GM12878 (cell line): ENCODE data around the gene TRMT44. TPM values are rescaled to one million over a fixed set of nuclear protein-coding genes. Genes with fewer than 3 reads are reported as not detected.

Experiments used
- ATAC-seq: fragments of 200-7000 bp; cut with Tn5 transposase; 3 replicates; pipeline ENCODE4 v1.9.1; 2020; ENCODE audit warnings: mild to moderate bottlenecking, moderate library complexity
- BruUV-seq: library from RNA; stranded (reverse); fragments of 400-500 nt; replicated peaks from 2 replicates; lab custom pipeline; 2021; lab: Mats Ljungman, UMichigan
- CTCF ChIA-PET: fragments of 300-600 bp; sonication (Branson Sonifier 250); formaldehyde crosslinking; extraction: SDS; loops from one replicate; lab custom pipeline; 2021; ENCODE audit warnings: inconsistent platforms; lab: Yijun Ruan, JAX
- POLR2A ChIA-PET: fragments of 350-600 bp; formaldehyde crosslinking; extraction: SDS; loops from one replicate; lab custom pipeline; 2021; ENCODE audit warnings: inconsistent platforms; lab: Charles Lee
- RAD21 ChIA-PET: fragments of 300-600 bp; sonication (Branson Sonifier 250); formaldehyde crosslinking; loops from one replicate; lab custom pipeline; 2023; ENCODE audit warnings: antibody characterized with exemption; ENCODE audit not compliant: unreplicated experiment; lab: Charles Lee
- SMC1A ChIA-PET: fragments of 300-600 bp; sonication (Branson Sonifier 250); formaldehyde crosslinking; loops from one replicate; lab custom pipeline; 2023; ENCODE audit not compliant: unreplicated experiment, uncharacterized antibody; lab: Charles Lee
- DNase-seq: peaks from one replicate; pipeline ENCODE4 v3.0.0-alpha.2; 2011; ENCODE audit warnings: low read depth, low spot score
- FAIRE-seq: peaks from 3 replicates; lab custom pipeline; 2011; peaks lifted over from hg19 to GRCh38; lab: Jason Lieb, UNC
- H2AFZ ChIP-seq: 2 replicates; pipeline ENCODE4 v1.6.0; 2011; ENCODE audit warnings: low read depth, low read length, control low read depth; ENCODE audit not compliant: control insufficient read depth
- H3K27ac ChIP-seq: 2 replicates; pipeline ENCODE4 v1.5.1; 2011; ENCODE audit warnings: control low read depth; ENCODE audit not compliant: control insufficient read depth, insufficient read depth
- H3K27me3 ChIP-seq, 2 experiments: replicated peaks in 1 of 2; 2 replicates each; pipeline versions ENCODE4 v1.6.0 to v1.6.1; 2011; ENCODE audit warnings: low read length in 1 of 2; ENCODE audit not compliant: control insufficient read depth in 2 of 2, insufficient read depth in 2 of 2
- H3K36me3 ChIP-seq, 2 experiments: 2 replicates each; pipeline ENCODE4 v1.5.1; 2011; ENCODE audit warnings: low read length in 1 of 2; ENCODE audit not compliant: control insufficient read depth in 2 of 2, insufficient read depth in 2 of 2
- H3K4me1 ChIP-seq: 2 replicates; pipeline ENCODE4 v1.6.1; 2011; ENCODE audit warnings: mild to moderate bottlenecking, low read length, moderate library complexity, mixed read lengths; ENCODE audit not compliant: control insufficient read depth, insufficient read depth
- H3K4me2 ChIP-seq: 2 replicates; pipeline ENCODE4 v1.6.0; 2011; ENCODE audit warnings: control low read depth; ENCODE audit not compliant: control insufficient read depth, insufficient read depth
- H3K4me3 ChIP-seq: fragments of 200-600 bp; sonication (generic); 2 replicates; pipeline ENCODE4 v1.5.1; 2016
- H3K79me2 ChIP-seq: 2 replicates; pipeline ENCODE4 v1.6.0; 2011; ENCODE audit warnings: low read length; ENCODE audit not compliant: control insufficient read depth, insufficient read depth
- H3K9ac ChIP-seq: 2 replicates; pipeline ENCODE4 v1.8.0; 2011; ENCODE audit warnings: low read length, control low read depth, mixed read lengths; ENCODE audit not compliant: control insufficient read depth, insufficient read depth
- H3K9me3 ChIP-seq: replicated peaks from 3 replicates; pipeline ENCODE4 v1.5.1; 2011; ENCODE audit warnings: mild to moderate bottlenecking, low read length; ENCODE audit not compliant: control insufficient read depth, insufficient read depth
- H4K20me1 ChIP-seq: 2 replicates; pipeline ENCODE4 v1.6.0; 2011; ENCODE audit not compliant: control insufficient read depth, insufficient read depth
- CEBPB ChIP-seq, 2 experiments: fragments of 150-350 bp in 1 of 2; IDR thresholded peaks; 2 replicates each; pipeline ENCODE4 v1.6.1; 2012 to 2014; ENCODE audit warnings: low read depth in 2 of 2, low read length in 2 of 2, borderline replicate concordance in 1 of 2, inconsistent platforms in 1 of 2
- EGR1 ChIP-seq, 2 experiments: IDR thresholded peaks; 1 replicate in 1 of 2; 2 replicates in 1 of 2; pipeline ENCODE4 v1.6.1; 2011 to 2012; ENCODE audit warnings: low read depth in 2 of 2, low read length in 2 of 2, borderline replicate concordance in 1 of 2, mild to moderate bottlenecking in 1 of 2, moderate library complexity in 1 of 2
- MTA2 ChIP-seq: fragments of 450-650 bp; IDR thresholded peaks from 2 replicates; pipeline ENCODE4 v1.6.1; 2016; ENCODE audit warnings: low read depth, mild to moderate bottlenecking, moderate library complexity
- NBN ChIP-seq: fragments of 450-650 bp; IDR thresholded peaks from 2 replicates; pipeline ENCODE4 v1.6.1; 2016
- NFXL1 ChIP-seq: fragments of 450-650 bp; IDR thresholded peaks from 2 replicates; pipeline ENCODE4 v1.6.1; 2017; ENCODE audit warnings: antibody characterized with exemption, mild to moderate bottlenecking, borderline replicate concordance
- SIN3A ChIP-seq: IDR thresholded peaks from 2 replicates; pipeline ENCODE4 v1.6.1; 2012; ENCODE audit warnings: low read depth, low read length, improper control_type of control experiment
- SIX5 ChIP-seq: IDR thresholded peaks from 2 replicates; pipeline ENCODE4 v1.6.1; 2011; ENCODE audit warnings: mild to moderate bottlenecking, low read depth, low read length, moderate library complexity; ENCODE audit not compliant: severe bottlenecking
- SREBF1 ChIP-seq: IDR thresholded peaks from 2 replicates; pipeline ENCODE4 v1.6.1; 2012; ENCODE audit warnings: mild to moderate bottlenecking, low read length
- SREBF2 ChIP-seq: IDR thresholded peaks from 2 replicates; pipeline ENCODE4 v1.6.1; 2012; ENCODE audit warnings: mild to moderate bottlenecking, low read length
- SUZ12 ChIP-seq: fragments of 200-600 bp; sonication (generic); IDR thresholded peaks from one replicate; pipeline ENCODE4 v1.6.1; 2018; ENCODE audit warnings: antibody characterized with exemption, mild to moderate bottlenecking; ENCODE audit not compliant: unreplicated experiment
- YBX1 ChIP-seq: fragments of 450-650 bp; IDR thresholded peaks from 2 replicates; pipeline ENCODE4 v1.6.1; 2016; ENCODE audit warnings: antibody characterized with exemption
- ZNF24 ChIP-seq: fragments of 450-650 bp; IDR thresholded peaks from 2 replicates; pipeline ENCODE4 v1.6.1; 2017; ENCODE audit warnings: antibody characterized with exemption, mild to moderate bottlenecking
- ZNF384 ChIP-seq: IDR thresholded peaks from 2 replicates; pipeline ENCODE4 v1.6.1; 2012; ENCODE audit warnings: low read depth, mild to moderate bottlenecking, low read length, improper control_type of control experiment, borderline replicate concordance
- WGBS: methylation state at CpG from one replicate; pipeline ENCODE4 v1.1.6; 2016; ENCODE audit warnings: low lambda C conversion rate; ENCODE audit not compliant: insufficient replicate concordance, insufficient coverage; ENCODE audit errors: missing lambda C conversion rate; 5-methylcytosine and 5-hydroxymethylcytosine counted together
- in situ Hi-C: fragments of 300-500 bp; cut with MboI; formaldehyde crosslinking; loops from 9 replicates; pipeline ENCODE4 v1.14.3; 2018; ENCODE audit warnings: mixed read lengths
- intact Hi-C: fragments of 100-400 bp; cut with micrococcal nuclease; formaldehyde crosslinking; loops from one replicate; pipeline ENCODE4 v1.14.2; 2022; ENCODE audit not compliant: unreplicated experiment
- polyA plus RNA-seq, 11 experiments: library from polyadenylated mRNA; depleted of rRNA in 4 of 11; unstranded in 6 of 11; stranded (reverse) in 5 of 11; fragments of >200 nt; fragmentation: Nextera tagmentation in 4 of 11; fragmentation: Illumina TruSeq in 1 of 11; extraction: Ambion mirVana in 4 of 11; extraction: Trizol in 1 of 11; gene quantifications; 1 replicate in 1 of 11; 2 replicates in 10 of 11; pipeline versions ENCODE4 v1.2.1 to v1.2.3, GENCODE V29; 2011 to 2016; ENCODE audit warnings: inconsistent platforms in 2 of 11, missing spikeins in 2 of 11, low read depth in 1 of 11
- total RNA-seq, 4 experiments: library from RNA; depleted of rRNA in 3 of 4; stranded (reverse); fragments of >200 nt in 3 of 4; fragmentation: Illumina TruSeq in 1 of 4; extraction: Trizol in 1 of 4; gene quantifications; 2 replicates each; pipeline versions ENCODE4 v1.2.1 to v1.2.3, GENCODE V29; 2013 to 2021
- TF ChIP-seq, protein P1 (sequence below): IDR thresholded peaks from 2 replicates; pipeline ENCODE4 v1.6.1; 2012; ENCODE audit warnings: low read depth, low read length, improper control_type of control experiment
- TF ChIP-seq, protein P2 (sequence below): fragments of 450-650 bp; IDR thresholded peaks from 2 replicates; pipeline ENCODE4 v1.6.1; 2016; ENCODE audit warnings: mild to moderate bottlenecking, moderate library complexity, borderline replicate concordance
- TF ChIP-seq, protein P3 (sequence below): fragments of 450-650 bp; IDR thresholded peaks from 2 replicates; pipeline ENCODE4 v1.6.1; 2017; ENCODE audit warnings: low read depth, mild to moderate bottlenecking, moderate library complexity

TRMT44 gene
- total and polyA plus RNA-seq, 10 of the 15 experiments (the other 5 are each of a cell fraction or from before 2014, with no cell fraction given) = 1.3 to 18.5 (median 10.1) TPM

DNA sequence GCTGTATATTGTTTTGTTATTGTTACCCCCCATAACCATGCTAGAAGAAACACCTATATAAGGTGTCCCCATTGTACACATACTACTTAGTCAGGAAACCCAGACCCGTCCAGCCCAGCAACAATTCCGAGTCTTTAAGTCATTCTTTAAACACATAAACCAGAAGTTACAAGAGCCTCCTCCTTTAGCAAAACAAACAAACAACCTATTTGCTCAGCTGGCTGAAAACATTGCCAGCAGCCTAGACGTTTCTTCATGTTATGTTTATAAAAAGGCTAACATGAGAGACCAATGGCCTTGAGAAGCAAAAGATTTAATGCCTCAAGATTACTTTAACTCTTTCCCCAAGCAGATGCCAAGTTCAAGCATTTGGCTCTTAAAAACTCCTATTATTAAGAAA lies 1.4 kb upstream of the TRMT44 start:
- ATAC-seq = no peak
- intact Hi-C loops = no loop called here
- no peak for FAIRE-seq
- POLR2A ChIA-PET = interaction anchor here (1.8 to 2.6 kb wide), 2 partner anchors 11 to 19 kb away, joined by 7 to 11 read pairs; no protein-coding TSS in a partner anchor
- RAD21 ChIA-PET = no interaction called here
- SMC1A ChIA-PET = interaction anchor here (2.5 kb wide), 1 partner anchor 11 kb away, joined by 8 read pairs; no protein-coding TSS in a partner anchor
- peaks cover 1% of the 10 kb centered on the region; the same call in 1 of the 3 replicates for H3K9me3 ChIP-seq
- H2AFZ ChIP-seq = no peak overlapping the region
- no TSS peak for BruUV-seq
- H3K4me1 ChIP-seq = peaks cover 16% of the 10 kb centered on the region
- WGBS = 78% methylated on average over 3 of the region's 3 CpGs
- H3K27ac ChIP-seq = no peak overlapping the region
- TF ChIP-seq, protein P1, sequence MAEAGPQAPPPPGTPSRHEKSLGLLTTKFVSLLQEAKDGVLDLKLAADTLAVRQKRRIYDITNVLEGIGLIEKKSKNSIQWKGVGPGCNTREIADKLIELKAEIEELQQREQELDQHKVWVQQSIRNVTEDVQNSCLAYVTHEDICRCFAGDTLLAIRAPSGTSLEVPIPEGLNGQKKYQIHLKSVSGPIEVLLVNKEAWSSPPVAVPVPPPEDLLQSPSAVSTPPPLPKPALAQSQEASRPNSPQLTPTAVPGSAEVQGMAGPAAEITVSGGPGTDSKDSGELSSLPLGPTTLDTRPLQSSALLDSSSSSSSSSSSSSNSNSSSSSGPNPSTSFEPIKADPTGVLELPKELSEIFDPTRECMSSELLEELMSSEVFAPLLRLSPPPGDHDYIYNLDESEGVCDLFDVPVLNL = no peak
- TF ChIP-seq SIX5 = no peak
- no peak for TF ChIP-seq NFXL1
- no peak for TF ChIP-seq YBX1
- no peak for TF ChIP-seq SREBF1
- TF ChIP-seq SUZ12 = no peak
- no peak for TF ChIP-seq ZNF384
- TF ChIP-seq SREBF2 = no peak
- TF ChIP-seq NBN = no peak
- TF ChIP-seq CEBPB (IDR thresholded peaks at IDR 0.05; ENCODE audit: borderline replicate concordance in 1 of 2, low read depth in 2 of 2, low read length in 2 of 2) = no peak
- no peak for TF ChIP-seq SIN3A
- TF ChIP-seq EGR1 (IDR thresholded peaks at IDR 0.05; ENCODE audit: borderline replicate concordance in 1 of 2, low read depth in 2 of 2, low read length in 2 of 2) = no peak
- TF ChIP-seq MTA2 = no peak
- no peak for TF ChIP-seq ZNF24
- TF ChIP-seq, protein P2, sequence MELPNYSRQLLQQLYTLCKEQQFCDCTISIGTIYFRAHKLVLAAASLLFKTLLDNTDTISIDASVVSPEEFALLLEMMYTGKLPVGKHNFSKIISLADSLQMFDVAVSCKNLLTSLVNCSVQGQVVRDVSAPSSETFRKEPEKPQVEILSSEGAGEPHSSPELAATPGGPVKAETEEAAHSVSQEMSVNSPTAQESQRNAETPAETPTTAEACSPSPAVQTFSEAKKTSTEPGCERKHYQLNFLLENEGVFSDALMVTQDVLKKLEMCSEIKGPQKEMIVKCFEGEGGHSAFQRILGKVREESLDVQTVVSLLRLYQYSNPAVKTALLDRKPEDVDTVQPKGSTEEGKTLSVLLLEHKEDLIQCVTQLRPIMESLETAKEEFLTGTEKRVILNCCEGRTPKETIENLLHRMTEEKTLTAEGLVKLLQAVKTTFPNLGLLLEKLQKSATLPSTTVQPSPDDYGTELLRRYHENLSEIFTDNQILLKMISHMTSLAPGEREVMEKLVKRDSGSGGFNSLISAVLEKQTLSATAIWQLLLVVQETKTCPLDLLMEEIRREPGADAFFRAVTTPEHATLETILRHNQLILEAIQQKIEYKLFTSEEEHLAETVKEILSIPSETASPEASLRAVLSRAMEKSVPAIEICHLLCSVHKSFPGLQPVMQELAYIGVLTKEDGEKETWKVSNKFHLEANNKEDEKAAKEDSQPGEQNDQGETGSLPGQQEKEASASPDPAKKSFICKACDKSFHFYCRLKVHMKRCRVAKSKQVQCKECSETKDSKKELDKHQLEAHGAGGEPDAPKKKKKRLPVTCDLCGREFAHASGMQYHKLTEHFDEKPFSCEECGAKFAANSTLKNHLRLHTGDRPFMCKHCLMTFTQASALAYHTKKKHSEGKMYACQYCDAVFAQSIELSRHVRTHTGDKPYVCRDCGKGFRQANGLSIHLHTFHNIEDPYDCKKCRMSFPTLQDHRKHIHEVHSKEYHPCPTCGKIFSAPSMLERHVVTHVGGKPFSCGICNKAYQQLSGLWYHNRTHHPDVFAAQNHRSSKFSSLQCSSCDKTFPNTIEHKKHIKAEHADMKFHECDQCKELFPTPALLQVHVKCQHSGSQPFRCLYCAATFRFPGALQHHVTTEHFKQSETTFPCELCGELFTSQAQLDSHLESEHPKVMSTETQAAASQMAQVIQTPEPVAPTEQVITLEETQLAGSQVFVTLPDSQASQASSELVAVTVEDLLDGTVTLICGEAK = no peak
- TF ChIP-seq, protein P3, sequence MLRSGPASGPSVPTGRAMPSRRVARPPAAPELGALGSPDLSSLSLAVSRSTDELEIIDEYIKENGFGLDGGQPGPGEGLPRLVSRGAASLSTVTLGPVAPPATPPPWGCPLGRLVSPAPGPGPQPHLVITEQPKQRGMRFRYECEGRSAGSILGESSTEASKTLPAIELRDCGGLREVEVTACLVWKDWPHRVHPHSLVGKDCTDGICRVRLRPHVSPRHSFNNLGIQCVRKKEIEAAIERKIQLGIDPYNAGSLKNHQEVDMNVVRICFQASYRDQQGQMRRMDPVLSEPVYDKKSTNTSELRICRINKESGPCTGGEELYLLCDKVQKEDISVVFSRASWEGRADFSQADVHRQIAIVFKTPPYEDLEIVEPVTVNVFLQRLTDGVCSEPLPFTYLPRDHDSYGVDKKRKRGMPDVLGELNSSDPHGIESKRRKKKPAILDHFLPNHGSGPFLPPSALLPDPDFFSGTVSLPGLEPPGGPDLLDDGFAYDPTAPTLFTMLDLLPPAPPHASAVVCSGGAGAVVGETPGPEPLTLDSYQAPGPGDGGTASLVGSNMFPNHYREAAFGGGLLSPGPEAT = no peak
- peak overlapping the region; percentile 87; the same call in 1 of the 2 replicates for H3K4me3 ChIP-seq
- no peaks in the 10 kb centered on the region; a peak in 1 of 4 replicates for H3K36me3 ChIP-seq
- in situ Hi-C loops = no loop called here
- DNase-seq = no peak
- CTCF ChIA-PET = interaction anchor here (0.5 to 1.4 kb wide), 2 partner anchors 10 to 17 kb away, joined by 3 read pairs; no protein-coding TSS in a partner anchor
- H3K9ac ChIP-seq = no peak overlapping the region; the same call in 1 of the 2 replicates
- H3K27me3 ChIP-seq = no peaks in the 10 kb centered on the region
- H3K4me2 ChIP-seq = peak overlapping the region; percentile 1
- H3K79me2 ChIP-seq = peaks cover 67% of the 10 kb centered on the region
- H4K20me1 ChIP-seq = no peaks in the 10 kb centered on the region
